Measurements from ENCODE around the gene UNC45A. TPM values are rescaled to one million over a fixed set of nuclear protein-coding genes. Genes with fewer than 3 reads are reported as not detected.

UNC45A gene
- total and polyA plus RNA-seq, 2 of the 13 experiments (the other 11 are each of a cell fraction or from before 2014, with no cell fraction given) = 33.8 to 39.7 TPM

DNA sequence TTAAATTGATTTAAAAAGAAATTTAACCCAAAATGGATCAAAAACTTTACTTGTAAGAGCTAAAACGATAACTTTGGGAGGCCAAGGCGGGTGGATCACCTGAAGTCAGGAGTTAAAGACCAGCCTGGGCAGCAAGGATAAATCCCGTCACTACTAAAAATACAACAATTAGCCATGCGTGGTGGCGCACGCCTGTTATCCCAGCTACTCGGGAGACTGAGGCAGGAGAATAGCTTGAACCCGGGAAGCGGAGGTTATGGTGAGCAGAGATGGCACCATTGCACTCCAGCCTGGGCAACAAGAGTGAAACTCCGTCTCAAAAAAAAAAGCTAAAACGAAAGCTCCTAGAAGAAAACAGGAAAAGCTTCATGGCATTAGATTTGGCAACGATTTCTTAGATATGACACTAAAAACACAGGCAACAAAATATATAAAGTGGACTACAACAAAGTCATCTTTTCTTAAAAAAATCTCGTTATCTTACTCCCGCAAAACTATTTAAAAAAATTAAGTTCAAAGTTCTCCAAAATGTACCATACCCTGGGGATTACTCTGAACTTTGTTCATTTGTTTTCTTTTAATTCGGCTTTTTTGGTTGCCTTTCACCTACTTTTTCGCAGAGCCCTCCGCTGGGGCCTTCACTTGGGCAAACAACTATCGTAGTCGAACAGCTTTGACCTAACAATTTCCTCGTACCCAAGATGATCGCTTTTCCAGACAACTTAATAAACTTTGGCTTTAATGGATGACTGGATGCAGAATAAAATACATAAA, 5.7 kb upstream of the UNC45A start (continued):
- TF ChIP-seq, protein P1, sequence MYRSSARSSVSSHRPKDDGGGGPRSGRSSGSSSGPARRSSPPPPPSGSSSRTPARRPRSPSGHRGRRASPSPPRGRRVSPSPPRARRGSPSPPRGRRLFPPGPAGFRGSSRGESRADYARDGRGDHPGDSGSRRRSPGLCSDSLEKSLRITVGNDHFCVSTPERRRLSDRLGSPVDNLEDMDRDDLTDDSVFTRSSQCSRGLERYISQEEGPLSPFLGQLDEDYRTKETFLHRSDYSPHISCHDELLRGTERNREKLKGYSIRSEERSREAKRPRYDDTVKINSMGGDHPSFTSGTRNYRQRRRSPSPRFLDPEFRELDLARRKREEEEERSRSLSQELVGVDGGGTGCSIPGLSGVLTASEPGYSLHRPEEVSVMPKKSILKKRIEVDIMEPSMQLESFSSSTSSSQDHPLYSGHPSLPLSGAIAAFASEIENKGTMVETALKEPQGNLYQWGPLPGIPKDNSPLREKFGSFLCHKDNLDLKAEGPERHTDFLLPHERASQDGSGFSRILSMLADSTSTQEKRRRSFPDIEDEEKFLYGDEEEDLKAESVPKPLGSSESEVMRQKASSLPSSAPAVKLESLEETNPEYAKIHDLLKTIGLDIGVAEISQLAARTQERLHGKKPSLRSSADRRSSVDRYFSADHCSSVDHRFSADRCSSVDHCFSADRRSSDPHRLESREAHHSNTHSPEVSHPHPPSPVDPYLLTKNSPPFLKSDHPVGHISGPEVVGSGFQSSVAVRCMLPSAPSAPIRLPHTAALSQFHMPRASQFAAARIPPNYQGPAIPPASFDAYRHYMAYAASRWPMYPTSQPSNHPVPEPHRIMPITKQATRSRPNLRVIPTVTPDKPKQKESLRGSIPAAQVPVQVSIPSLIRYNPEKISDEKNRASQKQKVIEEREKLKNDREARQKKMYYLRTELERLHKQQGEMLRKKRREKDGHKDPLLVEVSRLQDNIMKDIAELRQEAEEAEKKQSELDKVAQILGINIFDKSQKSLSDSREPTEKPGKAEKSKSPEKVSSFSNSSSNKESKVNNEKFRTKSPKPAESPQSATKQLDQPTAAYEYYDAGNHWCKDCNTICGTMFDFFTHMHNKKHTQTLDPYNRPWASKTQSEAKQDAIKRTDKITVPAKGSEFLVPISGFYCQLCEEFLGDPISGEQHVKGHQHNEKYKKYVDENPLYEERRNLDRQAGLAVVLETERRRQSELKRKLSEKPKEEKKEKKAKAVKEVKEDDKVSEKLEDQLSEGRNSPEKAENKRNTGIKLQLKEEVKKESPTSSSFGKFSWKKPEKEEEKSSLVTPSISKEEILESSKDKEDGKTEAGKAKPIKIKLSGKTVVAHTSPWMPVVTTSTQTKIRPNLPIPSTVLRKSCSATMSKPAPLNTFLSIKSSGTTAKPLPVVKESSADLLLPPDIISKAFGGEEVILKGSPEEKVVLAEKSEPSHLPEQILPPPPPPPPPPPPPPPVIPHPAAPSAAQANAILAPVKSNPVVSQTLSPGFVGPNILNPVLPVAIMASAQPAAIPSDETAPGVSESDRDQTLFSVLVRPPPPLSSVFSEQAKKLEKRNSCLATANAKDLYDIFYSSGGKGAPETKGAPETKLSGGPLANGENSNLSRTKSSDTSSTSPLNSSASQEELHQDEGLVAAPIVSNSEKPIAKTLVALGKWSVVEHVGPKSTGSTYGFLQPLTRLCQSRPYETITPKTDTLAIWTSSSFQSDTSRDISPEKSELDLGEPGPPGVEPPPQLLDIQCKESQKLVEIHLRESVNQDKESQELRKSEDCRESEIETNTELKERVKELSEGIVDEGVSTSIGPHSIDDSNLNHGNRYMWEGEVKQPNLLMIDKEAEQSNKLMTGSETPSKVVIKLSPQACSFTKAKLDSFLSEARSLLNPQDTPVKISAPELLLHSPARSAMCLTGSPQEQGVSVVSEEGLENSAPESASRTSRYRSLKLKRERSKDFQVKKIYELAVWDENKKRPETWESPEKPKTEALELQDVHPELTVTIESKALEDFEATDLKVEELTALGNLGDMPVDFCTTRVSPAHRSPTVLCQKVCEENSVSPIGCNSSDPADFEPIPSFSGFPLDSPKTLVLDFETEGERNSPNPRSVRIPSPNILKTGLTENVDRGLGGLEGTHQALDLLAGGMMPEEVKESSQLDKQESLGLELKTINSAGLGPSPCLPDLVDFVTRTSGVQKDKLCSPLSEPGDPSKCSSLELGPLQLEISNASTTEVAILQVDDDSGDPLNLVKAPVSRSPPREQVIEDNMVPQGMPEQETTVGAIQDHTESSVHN (CRISPR knock-in tag; IDR thresholded peaks at IDR 0.05) = no peak
- TF ChIP-seq ZBTB38 (CRISPR knock-in tag; IDR thresholded peaks at IDR 0.05) (peak; percentile 98), PRPF4 (IDR thresholded peaks at IDR 0.05; ENCODE audit: low read depth, low read length, poor library complexity, severe bottlenecking) (peak; percentile 54), ZNF746 (CRISPR knock-in tag; IDR thresholded peaks at IDR 0.05) (no peak), ZNF761 (CRISPR knock-in tag; conservative IDR thresholded peaks at IDR 0.05) (no peak)
- TF ChIP-seq, protein P2, sequence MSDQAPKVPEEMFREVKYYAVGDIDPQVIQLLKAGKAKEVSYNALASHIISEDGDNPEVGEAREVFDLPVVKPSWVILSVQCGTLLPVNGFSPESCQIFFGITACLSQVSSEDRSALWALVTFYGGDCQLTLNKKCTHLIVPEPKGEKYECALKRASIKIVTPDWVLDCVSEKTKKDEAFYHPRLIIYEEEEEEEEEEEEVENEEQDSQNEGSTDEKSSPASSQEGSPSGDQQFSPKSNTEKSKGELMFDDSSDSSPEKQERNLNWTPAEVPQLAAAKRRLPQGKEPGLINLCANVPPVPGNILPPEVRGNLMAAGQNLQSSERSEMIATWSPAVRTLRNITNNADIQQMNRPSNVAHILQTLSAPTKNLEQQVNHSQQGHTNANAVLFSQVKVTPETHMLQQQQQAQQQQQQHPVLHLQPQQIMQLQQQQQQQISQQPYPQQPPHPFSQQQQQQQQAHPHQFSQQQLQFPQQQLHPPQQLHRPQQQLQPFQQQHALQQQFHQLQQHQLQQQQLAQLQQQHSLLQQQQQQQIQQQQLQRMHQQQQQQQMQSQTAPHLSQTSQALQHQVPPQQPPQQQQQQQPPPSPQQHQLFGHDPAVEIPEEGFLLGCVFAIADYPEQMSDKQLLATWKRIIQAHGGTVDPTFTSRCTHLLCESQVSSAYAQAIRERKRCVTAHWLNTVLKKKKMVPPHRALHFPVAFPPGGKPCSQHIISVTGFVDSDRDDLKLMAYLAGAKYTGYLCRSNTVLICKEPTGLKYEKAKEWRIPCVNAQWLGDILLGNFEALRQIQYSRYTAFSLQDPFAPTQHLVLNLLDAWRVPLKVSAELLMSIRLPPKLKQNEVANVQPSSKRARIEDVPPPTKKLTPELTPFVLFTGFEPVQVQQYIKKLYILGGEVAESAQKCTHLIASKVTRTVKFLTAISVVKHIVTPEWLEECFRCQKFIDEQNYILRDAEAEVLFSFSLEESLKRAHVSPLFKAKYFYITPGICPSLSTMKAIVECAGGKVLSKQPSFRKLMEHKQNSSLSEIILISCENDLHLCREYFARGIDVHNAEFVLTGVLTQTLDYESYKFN (CRISPR knock-in tag; conservative IDR thresholded peaks at IDR 0.05) = peak; percentile 37; the same call in 1 of the 2 replicates
- TF ChIP-seq, protein P3, sequence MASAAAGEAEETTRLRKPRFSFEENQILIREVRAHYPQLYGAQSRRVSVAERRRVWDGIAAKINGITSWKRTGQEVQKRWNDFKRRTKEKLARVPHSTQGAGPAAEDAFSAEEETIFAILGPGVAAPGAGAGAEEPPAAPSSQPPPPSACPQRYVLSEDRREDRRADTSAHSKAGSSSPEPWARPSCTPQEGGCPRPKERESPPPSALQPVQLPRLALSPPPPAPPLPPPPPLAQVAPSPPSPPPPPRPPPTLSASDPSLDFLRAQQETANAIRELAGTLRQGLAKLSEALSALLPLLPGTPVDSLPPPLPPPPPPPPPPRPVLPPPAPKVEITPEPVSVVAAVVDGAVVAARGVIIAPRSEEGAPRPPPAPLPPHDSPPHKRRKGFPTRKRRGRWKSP (CRISPR knock-in tag; IDR thresholded peaks at IDR 0.05) = peak; percentile 1; the same call in 1 of the 2 replicates

Data from HepG2 (cell line).